GM13976 (cell line): Measurements from ENCODE around the gene MAP7D2.
"Not testable (repeated sequence)": the region's sequence is repeated elsewhere in the genome, so short reads cannot be mapped to it uniquely, and the experiment has no call there.

Experiments used
- DNase-seq: peaks from one replicate; pipeline ENCODE4 v3.0.0; 2012; ENCODE audit warnings: low spot score
- CTCF ChIP-seq: IDR thresholded peaks from 2 replicates; pipeline ENCODE4 v1.5.1; 2012; ENCODE audit warnings: borderline replicate concordance, mild to moderate bottlenecking; ENCODE audit not compliant: insufficient read depth; ENCODE audit errors: extremely low read depth, missing control alignments, control extremely low read depth
- in situ Hi-C: fragments of 300-500 bp; cut with MboI; formaldehyde crosslinking; loops from one replicate; pipeline ENCODE4 v1.12.0; 2022; ENCODE audit warnings: low sequenced_read_pairs, mixed read lengths, inconsistent platforms; ENCODE audit not compliant: unreplicated experiment

MAP7D2 gene

GRCh38 chrX:20116577-20117240 lies at the start of gene MAP7D2:
Gene MAP7D2 (minus strand): TSS chrX:20116907. CDS start chrX:20116879, 28 bp downstream.
- no peak for TF ChIP-seq CTCF
- in situ Hi-C loops: no loop called here
- DNase-seq: no peak

- in situ Hi-C loops, DNase-seq: not testable (repeated sequence)
Measured at GRCh38 chrX:20162516-20162915, 45.8 kb upstream of the MAP7D2 start.

- DNase-seq: no peak
- no peak for TF ChIP-seq CTCF
- in situ Hi-C loops: no loop called here
Measured at GRCh38 chrX:20159797-20160385, 43.2 kb upstream of the MAP7D2 start.

- in situ Hi-C loops: no loop called here
- TF ChIP-seq CTCF: no peak
- no peak for DNase-seq
Measured at GRCh38 chrX:20151689-20152088, 35.0 kb upstream of the MAP7D2 start.

GRCh38 chrX:20149326-20149725 lies 32.6 kb upstream of the MAP7D2 start:
- no peak for DNase-seq
- in situ Hi-C loops: no loop called here
- TF ChIP-seq CTCF: no peak

- DNase-seq: no peak
- in situ Hi-C loops: no loop called here
- TF ChIP-seq CTCF: no peak
Measured at GRCh38 chrX:20147561-20147960, 30.9 kb upstream of the MAP7D2 start.

GRCh38 chrX:20144491-20144890 lies 27.8 kb upstream of the MAP7D2 start:
- in situ Hi-C loops: no loop called here
- DNase-seq: no peak
- TF ChIP-seq CTCF: no peak
